ENCODE results near the gene UBE2E1.

UBE2E1 gene

DNA sequence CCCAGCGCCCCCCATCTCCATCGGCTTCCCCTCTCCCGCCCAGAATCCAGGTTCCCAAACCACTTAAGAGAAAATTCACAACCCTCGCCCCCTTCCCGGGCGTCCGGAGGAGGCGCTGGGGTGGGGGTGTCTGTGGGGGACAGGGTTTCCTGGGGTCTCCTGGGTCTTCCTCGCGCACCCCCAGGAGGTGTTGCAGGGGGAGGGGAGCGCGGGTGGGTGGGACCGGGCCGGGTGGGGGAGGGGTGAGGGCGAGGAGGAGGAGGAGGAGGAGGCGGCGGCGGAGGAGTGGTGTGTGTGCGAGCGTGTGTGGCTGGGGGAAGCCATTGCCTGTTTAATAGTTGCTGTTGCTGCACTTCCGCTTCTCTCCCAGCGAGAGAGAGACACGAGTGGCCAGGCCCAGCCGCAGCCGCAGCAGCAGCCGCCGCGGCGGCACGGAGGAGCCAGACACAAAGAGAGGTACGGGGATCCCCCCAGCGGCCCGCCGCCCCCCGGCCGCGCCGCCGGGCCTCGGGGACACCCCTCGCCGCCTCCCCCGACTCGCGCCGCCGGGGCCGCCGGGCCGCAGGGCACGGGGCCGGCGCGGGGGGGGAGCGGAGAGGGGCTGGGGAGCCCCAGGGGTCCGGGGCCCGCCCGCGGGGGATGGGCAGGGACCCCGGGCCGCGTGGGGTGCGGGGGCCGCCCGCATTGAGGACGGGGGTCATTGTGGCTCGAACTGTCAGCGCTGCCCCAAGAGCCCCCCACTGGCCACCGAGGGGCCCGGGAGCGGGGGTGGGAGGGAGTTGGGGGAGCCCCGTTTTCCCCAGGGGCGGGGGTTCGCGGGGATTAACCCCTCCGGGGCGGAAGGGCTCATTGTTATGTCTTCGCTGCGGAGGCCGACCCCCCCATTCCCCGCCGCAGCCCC lies at the start of gene UBE2E1:
UBE2E1 (plus strand) TSS at position 323 of the 901 bp plus-strand sequence. CDS start 1,315 bp downstream, outside the sequence.
- DNase-seq = peak; percentile 81

DNA sequence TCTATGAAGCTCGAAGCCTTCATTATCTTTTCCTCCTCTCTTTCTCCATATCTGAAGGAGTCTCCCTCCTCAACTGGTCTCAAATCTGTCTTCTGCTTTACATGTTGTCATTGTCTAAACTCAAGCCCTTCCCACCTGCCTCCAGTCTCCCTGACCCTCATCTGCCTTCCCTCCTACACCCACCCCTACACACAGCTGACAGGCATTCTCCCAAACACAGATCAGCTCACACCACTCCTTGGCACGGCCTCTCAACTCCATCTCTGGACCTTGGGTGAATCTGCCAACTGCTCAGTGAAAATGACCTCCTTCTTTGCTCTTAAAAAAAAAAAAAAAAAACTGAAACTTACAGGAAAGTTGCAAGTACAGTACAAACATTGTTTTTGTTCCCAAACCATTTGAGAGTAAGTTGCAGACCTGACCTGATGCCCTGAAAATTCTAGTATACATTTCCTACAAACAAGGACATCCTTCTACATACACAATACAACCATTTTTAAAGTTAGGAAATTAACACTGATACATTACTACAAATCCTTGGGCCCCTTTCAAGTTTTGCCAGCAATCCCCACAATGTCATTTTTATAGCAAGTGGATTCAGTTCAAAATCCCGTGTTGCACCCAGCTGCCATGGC lies 49.4 kb upstream of the UBE2E1 start:
- no peak for DNase-seq

DNA sequence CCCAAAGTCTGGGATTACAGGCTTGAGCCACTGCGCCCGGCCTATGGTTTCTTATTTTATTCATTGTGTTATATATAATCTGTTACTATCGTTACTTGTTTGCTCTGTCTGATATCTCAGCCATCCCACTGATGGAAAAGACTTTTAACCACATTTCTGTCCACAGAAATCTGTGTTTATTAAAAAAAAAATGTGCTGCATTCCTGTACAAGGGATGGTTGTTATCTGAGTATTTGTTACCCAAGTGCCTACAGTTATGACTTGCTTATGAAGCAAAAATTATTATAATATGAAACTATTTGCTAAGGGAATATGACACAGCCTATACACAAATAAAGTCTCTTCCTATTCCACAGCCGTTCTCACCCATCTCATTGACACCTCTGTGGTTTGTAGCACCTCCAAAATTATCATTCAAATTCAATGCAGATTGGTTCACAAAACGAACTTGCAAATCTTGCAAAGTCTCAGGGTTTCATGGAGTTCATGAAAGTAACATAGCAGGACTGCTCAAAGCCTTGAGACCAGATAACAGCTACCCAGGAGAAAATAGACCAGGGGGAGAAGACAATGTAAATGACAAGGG lies 47.4 kb upstream of the UBE2E1 start:
- no peak for DNase-seq

DNA sequence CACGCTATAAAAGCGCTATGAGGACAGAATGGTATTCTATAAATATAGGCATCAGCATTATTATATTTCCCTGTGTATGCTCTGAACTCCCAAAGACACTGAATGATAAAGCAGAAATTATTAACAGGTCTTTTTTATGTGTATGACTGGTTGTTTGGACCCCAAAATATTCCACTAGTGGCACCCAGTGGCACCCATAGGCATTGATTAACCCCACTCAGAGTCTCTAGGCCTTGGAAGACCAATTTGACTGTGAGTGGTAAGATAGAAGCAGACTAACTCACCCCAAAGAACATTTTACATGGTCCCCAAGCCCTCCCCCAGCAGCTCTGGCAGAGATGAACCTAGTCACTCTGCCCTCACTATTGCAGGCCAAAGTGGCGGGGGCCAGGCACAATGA lies 45.4 kb upstream of the UBE2E1 start:
- no peak for DNase-seq

DNA sequence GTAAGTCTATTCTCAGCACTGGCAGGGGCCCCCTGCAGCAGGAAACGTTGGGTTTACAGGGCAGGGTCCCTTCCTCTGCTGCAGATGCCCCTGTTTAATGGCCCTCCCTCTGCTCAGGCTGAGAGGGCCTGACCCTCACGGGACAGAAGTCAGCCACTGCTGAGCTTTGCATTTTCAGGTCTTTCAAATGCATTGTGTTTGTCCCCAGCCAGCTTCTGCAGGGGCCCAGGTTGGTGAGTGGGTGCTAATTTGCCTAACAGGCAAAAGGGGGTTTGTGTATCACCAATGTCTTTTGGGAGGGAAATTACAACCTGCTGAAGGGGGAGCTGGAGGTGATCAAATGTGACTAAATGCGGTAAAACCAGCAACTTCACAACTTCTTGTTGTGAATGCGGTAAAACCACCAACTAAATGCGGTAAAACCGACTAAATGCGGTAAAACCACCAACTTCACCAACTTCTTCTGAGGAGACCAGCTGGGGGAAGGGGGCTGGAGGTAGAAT lies 44.8 kb upstream of the UBE2E1 start:
- no peak for DNase-seq

DNA sequence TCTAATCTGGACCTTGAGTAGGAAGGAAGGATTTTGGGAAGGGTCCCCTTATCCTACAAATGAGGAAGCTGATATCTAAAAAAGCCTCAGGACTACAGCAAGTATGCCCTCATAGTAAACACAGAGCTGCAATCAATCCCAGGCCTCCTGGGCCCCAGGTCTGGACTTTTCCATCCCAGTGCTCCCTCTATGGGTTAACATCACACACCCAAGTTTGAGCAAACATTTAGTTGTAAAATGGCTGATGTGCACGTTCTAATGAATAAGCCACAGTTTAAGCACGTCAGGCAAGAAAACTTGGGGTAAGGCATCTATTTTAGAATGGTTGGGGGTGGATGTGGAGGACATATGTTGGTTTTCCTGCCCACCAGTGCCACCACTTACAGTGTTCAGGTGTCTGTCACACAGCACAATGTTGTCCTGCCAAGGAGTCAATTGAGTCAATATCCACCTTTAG lies 44.3 kb upstream of the UBE2E1 start:
- DNase-seq = no peak

DNA sequence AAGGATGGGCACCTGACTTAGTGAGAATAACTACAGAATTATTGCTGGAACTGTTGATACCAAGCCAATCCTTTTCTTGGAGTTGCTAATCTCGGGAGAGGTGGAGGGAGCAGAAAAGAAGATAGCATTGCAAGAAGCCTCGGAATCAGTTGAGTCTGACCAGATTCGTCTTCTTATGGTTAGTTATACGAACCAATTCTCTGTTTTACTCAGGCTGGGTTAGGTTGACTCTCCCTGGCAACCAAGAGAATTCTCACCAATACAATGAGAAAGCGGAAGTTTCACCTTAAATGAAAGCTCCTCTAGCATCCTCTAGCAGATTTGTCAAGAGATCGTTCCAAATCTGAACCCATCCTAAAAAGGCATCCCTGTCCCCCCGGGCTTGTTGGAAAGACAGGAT lies 43.5 kb upstream of the UBE2E1 start:
- DNase-seq = no peak

DNA sequence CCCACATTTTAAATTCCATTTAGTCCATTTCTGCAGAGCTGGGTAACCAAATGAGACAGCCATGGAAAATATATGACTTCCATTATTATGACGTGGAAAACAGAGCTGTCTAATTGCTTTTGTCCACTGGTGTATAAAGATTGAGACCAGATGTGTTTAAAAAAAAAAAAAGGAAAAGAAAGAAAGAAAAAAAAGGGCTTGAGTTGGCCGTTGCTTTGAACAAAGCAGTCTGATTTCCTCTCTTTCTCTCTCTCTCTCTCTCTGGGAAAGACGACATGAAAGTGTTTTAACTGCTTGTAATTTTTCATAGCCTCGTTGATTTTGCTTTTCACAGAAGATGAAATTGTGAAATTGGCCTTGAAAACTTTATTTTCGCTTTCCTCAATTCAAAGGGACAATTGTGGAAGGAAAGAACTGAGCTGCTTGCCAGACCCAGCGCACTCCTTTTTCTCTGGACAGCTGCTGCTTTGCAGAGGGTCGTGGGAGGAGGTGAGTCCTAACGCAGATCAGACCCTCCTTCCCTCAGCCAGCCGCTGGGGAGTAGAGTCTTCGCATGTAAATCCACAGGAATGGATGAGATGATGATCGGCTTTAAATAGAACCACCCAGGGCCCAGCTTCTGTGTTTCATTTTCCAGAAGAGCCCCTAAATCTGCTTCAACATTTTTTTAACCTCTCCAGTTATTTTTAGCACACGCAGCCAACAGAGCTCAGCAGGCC lies 42.8 kb upstream of the UBE2E1 start:
- peak; percentile 67 for DNase-seq

DNA sequence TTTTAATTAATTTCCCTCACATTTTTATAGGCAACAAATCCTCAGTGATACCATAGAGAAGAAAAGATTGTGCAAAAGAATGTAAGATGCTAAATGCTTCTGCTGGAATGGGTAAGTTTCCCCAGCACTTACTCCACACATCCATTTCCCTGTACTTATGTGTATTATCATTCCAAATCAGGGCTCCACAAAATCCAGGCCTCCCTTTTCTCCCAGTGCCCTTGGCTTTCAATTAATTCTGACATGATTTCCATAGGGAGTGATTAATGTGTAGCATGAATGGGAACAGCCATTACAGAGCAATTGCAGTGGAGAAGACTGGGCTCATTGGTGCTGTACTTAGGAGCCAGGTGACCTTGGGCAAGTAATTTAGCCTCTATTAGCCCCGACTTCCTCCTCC lies 41.3 kb upstream of the UBE2E1 start:
- no peak for DNase-seq

DNA sequence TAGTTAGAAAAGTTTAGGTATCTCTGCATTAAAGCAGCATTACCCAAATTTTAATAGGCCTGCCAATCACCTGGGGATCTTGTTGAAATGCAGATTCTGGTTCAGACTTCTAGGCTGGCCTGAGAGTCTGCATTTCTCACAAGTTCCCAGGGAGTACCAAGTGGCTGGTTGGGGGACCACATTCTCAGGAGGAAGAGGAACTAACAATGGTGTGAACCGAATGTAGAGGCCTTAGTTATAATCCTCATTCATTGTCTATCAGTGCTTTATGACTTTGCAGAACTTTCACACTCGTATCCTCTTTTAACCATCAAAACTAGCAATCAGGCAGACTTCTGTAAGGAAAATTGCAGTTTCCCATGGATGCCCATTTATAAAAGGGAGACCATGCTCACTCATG lies 38.2 kb upstream of the UBE2E1 start:
- no peak for DNase-seq

DNA sequence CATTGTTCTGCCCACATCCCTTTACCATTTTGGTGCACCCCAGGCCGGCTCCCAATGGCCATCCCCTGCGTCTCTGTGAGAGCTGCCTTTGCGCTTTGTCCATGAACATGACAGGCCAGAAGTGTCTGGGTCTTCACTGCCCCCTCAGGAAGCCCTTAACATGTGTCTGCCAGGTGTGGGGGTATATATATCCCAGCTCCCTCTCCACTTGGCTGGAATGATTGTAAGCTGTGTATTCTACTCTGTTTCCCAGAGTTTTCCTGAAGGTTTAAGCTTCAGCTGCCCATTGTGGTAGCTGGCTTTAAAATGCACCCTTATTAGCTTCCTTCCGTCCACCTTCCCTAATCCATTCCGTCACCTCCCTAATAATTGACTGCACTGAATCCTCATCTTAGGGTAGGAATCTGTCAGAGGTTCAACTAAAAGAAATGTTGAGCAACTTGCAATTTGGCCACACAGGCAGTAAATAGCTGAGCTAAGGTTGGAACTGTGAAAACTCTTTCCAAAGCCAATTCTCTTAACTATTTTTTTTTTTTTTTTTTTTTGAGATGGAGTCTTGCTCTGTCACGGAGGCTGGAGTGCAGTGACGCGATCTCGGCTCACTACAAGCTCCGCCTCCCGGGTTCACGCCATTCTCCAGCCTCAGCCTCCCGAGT lies 30.4 kb upstream of the UBE2E1 start:
- peak; percentile 16 for DNase-seq

DNA sequence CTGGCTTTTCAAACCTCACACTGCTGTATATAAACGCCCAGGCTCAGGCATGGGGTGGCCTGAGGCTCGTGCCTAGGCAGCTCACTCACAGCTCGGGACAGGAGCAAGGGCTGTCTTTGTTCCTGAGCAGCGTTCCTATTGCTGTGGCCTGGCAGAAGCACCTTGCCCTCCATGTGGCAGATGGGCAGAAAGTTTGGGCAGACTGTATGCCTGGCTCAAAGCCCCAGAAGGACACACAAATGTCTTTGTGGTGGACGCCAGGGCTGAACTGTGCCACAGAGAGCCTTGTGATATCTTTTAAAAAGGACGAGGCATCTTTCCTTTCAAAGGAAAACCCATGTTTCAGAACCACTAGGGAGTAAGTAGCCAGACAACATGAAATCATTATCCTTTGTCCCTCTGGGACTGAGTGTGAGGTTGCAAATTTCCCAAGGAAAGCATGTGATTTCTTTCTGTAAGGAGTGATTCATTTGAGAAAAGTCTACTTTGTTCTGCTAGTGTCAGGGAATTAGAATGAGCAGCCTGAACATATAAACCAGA lies 29.3 kb upstream of the UBE2E1 start:
- DNase-seq = peak; percentile 24

DNA sequence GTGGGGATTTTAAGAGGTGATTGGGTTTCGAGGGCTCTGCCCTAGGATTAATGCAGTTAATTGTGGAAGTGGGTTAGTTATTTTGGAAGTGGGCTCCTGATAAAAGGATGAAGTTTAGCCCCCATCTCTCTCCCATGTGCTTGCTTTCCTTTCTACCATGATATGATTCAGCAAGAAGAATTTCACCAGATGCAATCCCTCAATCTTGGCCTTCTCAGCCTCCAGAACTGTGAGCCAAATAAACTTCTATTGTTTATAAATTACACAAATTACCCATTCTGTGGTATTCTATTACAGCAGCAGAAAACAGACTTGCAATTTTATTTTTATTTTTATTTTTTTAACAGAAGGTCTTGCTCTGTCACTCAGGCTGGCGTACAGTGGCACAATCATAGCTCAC lies 27.3 kb upstream of the UBE2E1 start:
- no peak for DNase-seq

DNA sequence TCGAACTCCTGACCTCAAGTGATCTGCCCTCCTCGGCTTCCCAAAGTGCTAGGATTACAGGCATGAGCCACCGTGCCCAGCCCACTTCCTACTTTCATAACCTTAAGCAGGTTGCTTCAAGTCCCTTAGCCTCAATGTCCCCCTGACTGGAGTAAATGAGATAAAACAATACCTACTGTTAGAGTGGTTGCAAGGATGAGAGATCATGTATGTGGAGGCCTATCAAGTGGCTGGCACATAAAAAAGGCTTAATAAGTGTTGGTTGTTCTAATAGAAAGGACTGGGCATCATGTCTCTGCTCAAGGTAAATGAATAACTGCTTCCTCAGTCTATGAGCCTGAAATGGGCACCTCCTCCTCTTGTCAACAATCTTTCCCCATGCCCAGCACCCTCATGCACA lies 25.9 kb upstream of the UBE2E1 start:
- no peak for DNase-seq

DNA sequence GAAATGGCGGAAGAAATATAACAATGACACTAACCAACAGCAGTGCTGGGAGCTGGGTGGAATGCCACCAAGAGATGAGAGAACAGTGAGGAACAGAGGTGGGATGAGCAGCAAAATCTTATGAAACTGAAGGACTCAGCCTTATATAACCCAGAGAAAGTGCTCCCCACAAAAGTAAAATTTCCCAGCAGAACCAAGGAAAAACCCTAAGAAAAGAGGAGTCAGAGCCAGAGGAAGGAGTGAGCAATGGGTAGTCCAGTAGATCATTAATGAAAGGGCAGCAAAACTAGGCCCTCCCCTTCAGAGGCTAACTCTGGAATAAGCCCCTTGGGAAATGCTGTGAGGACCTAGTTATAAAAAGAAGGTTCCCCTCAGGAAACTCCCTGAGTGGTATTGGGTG lies 24.7 kb upstream of the UBE2E1 start:
- no peak for DNase-seq

DNA sequence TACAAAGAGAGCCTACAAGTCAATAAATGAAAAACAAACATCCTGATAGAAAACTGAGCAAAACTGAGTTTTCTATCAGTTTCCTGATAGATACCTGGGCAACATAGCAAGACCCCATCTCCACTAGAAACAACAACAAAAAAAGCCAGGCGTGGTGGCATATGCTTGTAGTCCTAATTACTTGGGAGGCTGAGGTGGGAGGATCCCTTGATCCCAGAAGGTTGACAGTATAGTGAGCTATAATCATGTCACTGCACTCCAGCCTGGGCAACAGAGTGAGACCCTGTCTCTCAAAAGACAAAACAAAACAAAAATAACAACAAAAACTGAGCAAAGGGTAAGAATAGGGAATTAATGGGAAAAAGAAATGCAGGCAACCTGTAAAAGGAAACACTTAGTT lies 23.9 kb upstream of the UBE2E1 start:
- DNase-seq = no peak

DNA sequence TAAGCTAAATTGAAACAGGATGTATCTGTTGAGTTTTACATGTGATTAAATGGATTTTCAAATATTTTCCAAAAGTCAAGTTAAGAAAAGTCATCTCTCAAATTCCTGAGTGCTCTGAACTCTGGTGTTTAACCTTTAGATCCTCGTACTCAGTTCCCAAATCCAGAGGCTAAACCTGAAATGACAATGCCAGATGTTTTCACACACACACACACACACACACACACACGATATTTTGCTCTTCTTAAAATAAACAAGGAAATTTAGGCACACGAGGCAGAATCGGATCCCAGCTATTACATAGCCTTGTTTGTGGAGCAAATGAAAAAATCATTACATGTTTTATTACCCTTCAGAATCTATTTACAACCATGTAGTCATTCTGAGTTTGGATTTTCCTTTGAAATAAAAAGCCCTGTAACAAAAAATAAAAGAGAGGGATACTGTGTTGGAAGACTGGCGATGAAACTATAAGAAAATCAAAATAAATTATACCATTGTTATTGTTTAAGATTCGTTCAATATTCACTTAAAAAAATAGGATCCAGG lies 20.6 kb upstream of the UBE2E1 start:
- DNase-seq = peak; percentile 35

DNA sequence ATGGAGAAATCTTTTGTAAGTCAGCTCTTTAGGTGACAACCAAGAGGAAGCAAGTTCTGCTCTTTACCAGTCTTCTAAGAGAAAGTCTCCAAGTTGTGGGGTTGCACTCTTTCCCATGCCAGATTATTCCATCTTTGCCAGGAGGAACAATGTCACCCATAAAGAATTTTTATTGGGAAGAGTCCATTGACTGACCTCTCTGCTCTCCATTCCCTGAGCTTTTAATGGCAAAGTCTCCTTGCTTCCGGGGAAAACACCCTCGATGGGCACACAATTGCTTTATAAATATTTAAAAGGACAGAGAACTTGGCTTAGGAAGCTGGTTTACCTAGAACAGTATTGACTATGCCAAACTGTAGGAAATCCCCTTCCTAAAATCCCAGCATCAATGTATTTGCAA lies 19.9 kb upstream of the UBE2E1 start:
- peak; percentile 11 for DNase-seq

DNA sequence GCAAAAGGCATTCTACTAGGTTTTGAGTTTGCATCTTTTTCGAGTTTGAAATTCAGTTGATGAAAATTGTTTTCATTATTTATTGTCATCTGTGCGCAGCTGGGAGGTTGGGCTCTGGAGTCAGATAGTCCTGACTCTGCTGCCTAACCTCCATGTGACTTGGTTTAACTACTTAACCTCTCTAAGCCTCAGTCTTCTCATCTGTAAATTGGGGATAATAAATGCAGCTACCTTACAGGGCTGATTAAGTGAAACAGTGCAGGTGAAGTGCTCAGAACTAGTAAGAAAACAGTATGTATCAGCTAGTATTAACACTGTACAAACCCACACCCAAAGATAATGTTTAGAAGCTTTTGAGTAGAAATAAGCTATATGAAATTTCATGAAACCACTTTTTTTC lies 14.1 kb upstream of the UBE2E1 start:
- DNase-seq = no peak

DNA sequence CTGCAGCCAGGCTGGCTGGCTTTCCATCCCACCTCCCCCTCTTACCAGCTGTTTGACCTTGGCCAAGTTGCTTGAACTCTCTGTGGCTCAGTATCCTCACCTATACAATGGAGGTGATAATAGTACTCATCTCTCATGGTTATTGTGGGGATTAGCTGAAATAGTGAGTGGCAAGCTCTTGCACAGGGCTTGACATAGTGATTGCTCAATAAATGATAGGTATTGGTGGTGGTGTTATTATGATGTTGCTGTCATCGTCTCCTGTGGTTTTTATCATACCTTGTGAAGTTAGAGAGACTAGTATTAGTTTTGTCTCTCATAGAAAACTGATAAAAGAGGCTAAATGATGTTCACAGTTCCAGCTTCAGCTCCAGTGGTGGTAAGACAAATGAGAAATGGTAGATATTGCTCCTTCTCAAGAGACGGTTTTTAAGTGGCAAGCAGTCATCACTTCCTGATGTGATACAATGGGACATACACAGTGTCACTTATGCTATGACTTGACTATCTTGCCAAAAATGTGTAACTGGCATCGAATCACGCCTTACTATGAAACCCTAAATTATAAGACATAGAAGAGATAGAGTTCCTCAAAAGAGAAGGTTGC lies 12.1 kb upstream of the UBE2E1 start:
- no peak for DNase-seq

DNA sequence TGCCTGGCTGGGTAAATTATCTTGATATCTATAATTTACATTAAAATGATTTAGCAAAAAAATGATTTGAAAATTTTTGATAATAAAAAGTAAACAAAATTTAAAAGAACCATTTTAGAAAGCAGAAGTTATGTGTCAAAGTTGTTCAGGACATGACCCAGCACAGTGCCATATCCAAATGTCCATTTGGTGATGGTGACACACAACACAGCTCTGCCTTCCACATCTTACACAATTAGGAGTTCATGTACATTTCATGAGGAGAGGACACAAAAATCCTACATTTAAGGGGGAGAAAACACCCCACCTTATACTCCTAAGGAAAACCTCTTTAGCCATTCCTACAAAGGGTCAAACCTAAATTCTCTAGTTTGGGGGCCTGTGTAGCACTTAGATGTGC lies 10.7 kb upstream of the UBE2E1 start:
- no peak for DNase-seq

Measured in right forelimb (tissue), 1 donor.